HCT116 (cell line): ENCODE results near the gene FARP1. TPM values are rescaled to one million over a fixed set of nuclear protein-coding genes. Genes with fewer than 3 reads are reported as not detected.

Experiments
- ATAC-seq: fragments of 200-7000 bp; cut with Tn5 transposase; 2 replicates; pipeline ENCODE4 v1.9.1; 2020; ENCODE audit warnings: mild to moderate bottlenecking, moderate library complexity
- BruUV-seq: library from RNA; stranded (reverse); fragments of 400-500 nt; replicated peaks from 2 replicates; lab custom pipeline; 2021; lab: Mats Ljungman, UMichigan
- CTCF ChIA-PET: fragments of 300-600 bp; sonication (Branson Sonifier 250); formaldehyde crosslinking; loops from one replicate; lab custom pipeline; 2021; ENCODE audit warnings: antibody characterized with exemption; lab: Charles Lee
- POLR2A ChIA-PET: fragments of 300-600, 350-600 bp; sonication (Branson Sonifier 250); formaldehyde crosslinking; loops from one replicate; lab custom pipeline; 2021; ENCODE audit warnings: antibody characterized with exemption; lab: Charles Lee
- RAD21 ChIA-PET, 2 experiments: fragments of 300-600 bp; sonication (Branson Sonifier 250); formaldehyde crosslinking; loops; one replicate each; lab custom pipeline; 2023; ENCODE audit warnings: low total read pairs in 2 of 2; ENCODE audit not compliant: uncharacterized antibody in 2 of 2, unreplicated experiment in 2 of 2, low non-redundant PET in 1 of 2; lab: Charles Lee
- DNase-seq: peaks from one replicate; pipeline ENCODE4 v3.0.0-alpha.2; 2010; ENCODE audit warnings: low read depth, low spot score
- H2AFZ ChIP-seq: fragments of 200-600 bp; shearing (Covaris generic), sonication (generic); 2 replicates; pipeline ENCODE4 v1.6.1; 2017; ENCODE audit warnings: low read depth, mixed run types, mixed read lengths, antibody characterized with exemption, low read length; ENCODE audit not compliant: poor library complexity, severe bottlenecking
- H3K27ac ChIP-seq: 2 replicates; pipeline ENCODE4 v1.5.1; 2012; ENCODE audit warnings: low read depth, low read length
- H3K27me3 ChIP-seq: fragments of 200-600 bp; sonication (generic); 2 replicates; pipeline ENCODE4 v1.6.1; 2016; ENCODE audit warnings: mixed run types, low read length, mixed read lengths; ENCODE audit not compliant: insufficient read depth
- H3K36me3 ChIP-seq, 2 experiments: fragments of 200-500 bp in 1 of 2; fragments of 200-600 bp in 1 of 2; sonication (Bioruptor generic) in 1 of 2; sonication (generic) in 1 of 2; 2 replicates each; pipeline versions ENCODE4 v1.5.1 to v1.6.1; 2014 to 2016; ENCODE audit warnings: low read length in 2 of 2, inconsistent platforms in 1 of 2, mixed read lengths in 1 of 2, mixed run types in 1 of 2; ENCODE audit not compliant: insufficient read depth in 2 of 2, control insufficient read depth in 1 of 2
- H3K4me1 ChIP-seq, 2 experiments: fragments of 200-600 bp in 1 of 2; sonication (generic) in 1 of 2; 2 replicates each; pipeline versions ENCODE4 v1.5.1 to v1.6.1; 2012 to 2017; ENCODE audit warnings: low read length in 2 of 2, inconsistent platforms in 1 of 2, mild to moderate bottlenecking in 1 of 2, mixed read lengths in 1 of 2, mixed run types in 1 of 2, moderate library complexity in 1 of 2; ENCODE audit not compliant: insufficient read depth in 2 of 2, control insufficient read depth in 1 of 2
- H3K4me2 ChIP-seq: fragments of 200-600 bp; sonication (generic); 2 replicates; pipeline ENCODE4 v1.6.1; 2017; ENCODE audit warnings: mixed run types, low read length, mixed read lengths
- H3K4me3 ChIP-seq, 2 experiments: fragments of 200-600 bp in 1 of 2; sonication (generic) in 1 of 2; replicated peaks in 1 of 2; 2 replicates each; pipeline ENCODE4 v1.5.1; 2011 to 2016; ENCODE audit warnings: low read length in 2 of 2, control low read depth in 1 of 2, low read depth in 1 of 2, mild to moderate bottlenecking in 1 of 2, mixed read lengths in 1 of 2, mixed run types in 1 of 2
- H3K79me2 ChIP-seq: fragments of 200-600 bp; sonication (generic); 2 replicates; pipeline ENCODE4 v1.6.1; 2017; ENCODE audit warnings: mild to moderate bottlenecking, mixed run types, low read length, moderate library complexity, mixed read lengths; ENCODE audit not compliant: insufficient read depth
- H3K9ac ChIP-seq: fragments of 200-600 bp; sonication (generic); 2 replicates; pipeline ENCODE4 v1.6.1; 2016; ENCODE audit warnings: low read length, mixed read lengths
- H3K9me2 ChIP-seq: fragments of 200-600 bp; sonication (generic), shearing (Covaris generic); 2 replicates; pipeline ENCODE4 v1.6.1; 2017; ENCODE audit warnings: mixed run types, mild to moderate bottlenecking, moderate library complexity; ENCODE audit not compliant: insufficient read depth
- H3K9me3 ChIP-seq, 2 experiments: fragments of 200-500 bp in 1 of 2; fragments of 200-600 bp in 1 of 2; sonication (Bioruptor generic) in 1 of 2; sonication (generic) in 1 of 2; 2 replicates each; pipeline ENCODE4 v1.6.1; 2014 to 2017; ENCODE audit warnings: low read length in 2 of 2, mixed read lengths in 2 of 2, inconsistent platforms in 1 of 2, low read depth in 1 of 2, mild to moderate bottlenecking in 1 of 2, mixed run types in 1 of 2, moderate library complexity in 1 of 2; ENCODE audit not compliant: control insufficient read depth in 1 of 2, insufficient read depth in 1 of 2
- H4K20me1 ChIP-seq: fragments of 200-600 bp; sonication (generic), shearing (Covaris generic); 2 replicates; pipeline ENCODE4 v1.6.1; 2017; ENCODE audit warnings: mixed run types, mild to moderate bottlenecking, moderate library complexity; ENCODE audit not compliant: insufficient read depth
- CBX3 ChIP-seq: IDR thresholded peaks from 2 replicates; pipeline ENCODE4 v1.6.1; 2012; ENCODE audit warnings: low read depth
- CEBPB ChIP-seq: IDR thresholded peaks from 2 replicates; pipeline ENCODE4 v1.6.1; 2012; ENCODE audit warnings: low read depth
- EGR1 ChIP-seq: IDR thresholded peaks from 2 replicates; pipeline ENCODE4 v1.6.1; 2012; ENCODE audit warnings: low read depth
- ELF1 ChIP-seq: IDR thresholded peaks from 2 replicates; pipeline ENCODE4 v1.6.1; 2012; ENCODE audit warnings: low read depth, borderline replicate concordance
- EZH2 ChIP-seq: fragments of 200-600 bp; sonication (generic); IDR thresholded peaks from 2 replicates; pipeline ENCODE4 v1.6.1; 2017; ENCODE audit warnings: antibody characterized with exemption, mixed run types
- EZH2phosphoT487 ChIP-seq: fragments of 200-600 bp; IDR thresholded peaks from 2 replicates; pipeline ENCODE4 v1.6.1; 2018; ENCODE audit warnings: antibody characterized with exemption, borderline replicate concordance
- POLR2A ChIP-seq: IDR thresholded peaks from 2 replicates; pipeline ENCODE4 v1.7.0; 2011; ENCODE audit warnings: borderline replicate concordance; ENCODE audit not compliant: insufficient read depth, insufficient read length; ENCODE audit errors: extremely low read depth
- POLR2AphosphoS5 ChIP-seq: IDR thresholded peaks from 2 replicates; pipeline ENCODE4 v1.6.1; 2011; ENCODE audit warnings: mild to moderate bottlenecking, low read depth, low read length, moderate library complexity
- RAD21 ChIP-seq: IDR thresholded peaks from 2 replicates; pipeline ENCODE4 v1.6.1; 2012; ENCODE audit warnings: low read depth, mild to moderate bottlenecking
- SP1 ChIP-seq: IDR thresholded peaks from 2 replicates; pipeline ENCODE4 v1.6.1; 2012; ENCODE audit warnings: low read depth
- TCF7L2 ChIP-seq: IDR thresholded peaks from 2 replicates; pipeline ENCODE4 v1.7.0; 2011; ENCODE audit warnings: borderline replicate concordance, inconsistent platforms; ENCODE audit not compliant: insufficient read depth, insufficient read length; ENCODE audit errors: extremely low read depth
- ZFX ChIP-seq: fragments of 450-650 bp; IDR thresholded peaks from 2 replicates; pipeline ENCODE4 v1.6.1; 2017
- intact Hi-C: fragments of 100-400 bp; cut with micrococcal nuclease; formaldehyde crosslinking; loops from 2 replicates; pipeline ENCODE4 v1.10.0; 2022
- total RNA-seq: library from RNA; stranded (reverse); gene quantifications from one replicate; pipeline ENCODE4 v1.2.1, GENCODE V29; 2021; ENCODE audit not compliant: unreplicated experiment
- TF ChIP-seq, protein P1 (sequence below): IDR thresholded peaks from 2 replicates; pipeline ENCODE4 v1.6.1; 2011; ENCODE audit warnings: mild to moderate bottlenecking, low read length, moderate library complexity; ENCODE audit not compliant: insufficient replicate concordance; ENCODE audit errors: extremely low read depth
- TF ChIP-seq, protein P2 (sequence below): IDR thresholded peaks from 2 replicates; pipeline ENCODE4 v1.6.1; 2012
- TF ChIP-seq, protein P3 (sequence below): IDR thresholded peaks from 2 replicates; pipeline ENCODE4 v1.6.1; 2012; ENCODE audit warnings: low read depth
- TF ChIP-seq, protein P4 (sequence below): IDR thresholded peaks from 2 replicates; pipeline ENCODE4 v1.6.1; 2012

The FARP1 gene
- total RNA-seq, 1 experiment from 2014 or later, result 30.5 TPM

DNA sequence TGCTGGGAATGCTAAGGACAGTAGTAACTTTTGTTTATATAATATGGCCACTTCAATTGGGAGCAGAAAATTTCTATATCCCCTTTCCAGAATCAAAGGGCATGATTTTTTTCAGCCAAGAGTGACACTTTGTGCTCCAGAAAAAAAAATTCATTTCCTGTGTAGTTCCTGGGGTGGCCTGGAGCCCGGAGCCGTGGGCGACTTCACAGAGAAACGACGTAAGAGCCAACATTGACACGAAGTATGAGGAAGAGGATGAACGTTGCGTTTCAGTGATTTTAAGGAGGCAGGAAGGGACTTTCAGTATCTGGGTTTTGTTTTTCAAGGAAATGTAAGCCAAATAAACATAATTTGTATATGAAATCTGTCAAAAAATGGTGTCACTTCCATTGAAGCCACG lies 246.4 kb downstream of the FARP1 start:
- Histone ChIP-seq H3K4me2 (no peak overlapping the region), H3K27ac (no peak overlapping the region), H3K9me3 (no peaks in the 10 kb centered on the region), H4K20me1 (no peaks in the 10 kb centered on the region), H3K4me1 (no peaks in the 10 kb centered on the region), H3K9me2 (no peaks in the 10 kb centered on the region)
- POLR2A ChIA-PET, result no interaction called here
- no TSS peak for BruUV-seq
- ATAC-seq, result no peak
- TF ChIP-seq TCF7L2, result no peak
- no peak for TF ChIP-seq RAD21
- TF ChIP-seq POLR2A, result no peak
- TF ChIP-seq, protein P1, sequence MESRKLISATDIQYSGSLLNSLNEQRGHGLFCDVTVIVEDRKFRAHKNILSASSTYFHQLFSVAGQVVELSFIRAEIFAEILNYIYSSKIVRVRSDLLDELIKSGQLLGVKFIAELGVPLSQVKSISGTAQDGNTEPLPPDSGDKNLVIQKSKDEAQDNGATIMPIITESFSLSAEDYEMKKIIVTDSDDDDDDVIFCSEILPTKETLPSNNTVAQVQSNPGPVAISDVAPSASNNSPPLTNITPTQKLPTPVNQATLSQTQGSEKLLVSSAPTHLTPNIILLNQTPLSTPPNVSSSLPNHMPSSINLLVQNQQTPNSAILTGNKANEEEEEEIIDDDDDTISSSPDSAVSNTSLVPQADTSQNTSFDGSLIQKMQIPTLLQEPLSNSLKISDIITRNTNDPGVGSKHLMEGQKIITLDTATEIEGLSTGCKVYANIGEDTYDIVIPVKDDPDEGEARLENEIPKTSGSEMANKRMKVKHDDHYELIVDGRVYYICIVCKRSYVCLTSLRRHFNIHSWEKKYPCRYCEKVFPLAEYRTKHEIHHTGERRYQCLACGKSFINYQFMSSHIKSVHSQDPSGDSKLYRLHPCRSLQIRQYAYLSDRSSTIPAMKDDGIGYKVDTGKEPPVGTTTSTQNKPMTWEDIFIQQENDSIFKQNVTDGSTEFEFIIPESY, result no peak
- TF ChIP-seq EGR1, result no peak
- TF ChIP-seq, protein P2, sequence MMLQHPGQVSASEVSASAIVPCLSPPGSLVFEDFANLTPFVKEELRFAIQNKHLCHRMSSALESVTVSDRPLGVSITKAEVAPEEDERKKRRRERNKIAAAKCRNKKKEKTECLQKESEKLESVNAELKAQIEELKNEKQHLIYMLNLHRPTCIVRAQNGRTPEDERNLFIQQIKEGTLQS, result no peak
- no peak for TF ChIP-seq ELF1
- TF ChIP-seq, protein P3, sequence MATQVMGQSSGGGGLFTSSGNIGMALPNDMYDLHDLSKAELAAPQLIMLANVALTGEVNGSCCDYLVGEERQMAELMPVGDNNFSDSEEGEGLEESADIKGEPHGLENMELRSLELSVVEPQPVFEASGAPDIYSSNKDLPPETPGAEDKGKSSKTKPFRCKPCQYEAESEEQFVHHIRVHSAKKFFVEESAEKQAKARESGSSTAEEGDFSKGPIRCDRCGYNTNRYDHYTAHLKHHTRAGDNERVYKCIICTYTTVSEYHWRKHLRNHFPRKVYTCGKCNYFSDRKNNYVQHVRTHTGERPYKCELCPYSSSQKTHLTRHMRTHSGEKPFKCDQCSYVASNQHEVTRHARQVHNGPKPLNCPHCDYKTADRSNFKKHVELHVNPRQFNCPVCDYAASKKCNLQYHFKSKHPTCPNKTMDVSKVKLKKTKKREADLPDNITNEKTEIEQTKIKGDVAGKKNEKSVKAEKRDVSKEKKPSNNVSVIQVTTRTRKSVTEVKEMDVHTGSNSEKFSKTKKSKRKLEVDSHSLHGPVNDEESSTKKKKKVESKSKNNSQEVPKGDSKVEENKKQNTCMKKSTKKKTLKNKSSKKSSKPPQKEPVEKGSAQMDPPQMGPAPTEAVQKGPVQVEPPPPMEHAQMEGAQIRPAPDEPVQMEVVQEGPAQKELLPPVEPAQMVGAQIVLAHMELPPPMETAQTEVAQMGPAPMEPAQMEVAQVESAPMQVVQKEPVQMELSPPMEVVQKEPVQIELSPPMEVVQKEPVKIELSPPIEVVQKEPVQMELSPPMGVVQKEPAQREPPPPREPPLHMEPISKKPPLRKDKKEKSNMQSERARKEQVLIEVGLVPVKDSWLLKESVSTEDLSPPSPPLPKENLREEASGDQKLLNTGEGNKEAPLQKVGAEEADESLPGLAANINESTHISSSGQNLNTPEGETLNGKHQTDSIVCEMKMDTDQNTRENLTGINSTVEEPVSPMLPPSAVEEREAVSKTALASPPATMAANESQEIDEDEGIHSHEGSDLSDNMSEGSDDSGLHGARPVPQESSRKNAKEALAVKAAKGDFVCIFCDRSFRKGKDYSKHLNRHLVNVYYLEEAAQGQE, result no peak
- TF ChIP-seq SP1, result no peak
- no peak for TF ChIP-seq ZFX
- TF ChIP-seq EZH2phosphoT487, result no peak
- TF ChIP-seq EZH2, result no peak
- TF ChIP-seq CEBPB, result no peak
- TF ChIP-seq POLR2AphosphoS5, result no peak
- TF ChIP-seq, protein P4, sequence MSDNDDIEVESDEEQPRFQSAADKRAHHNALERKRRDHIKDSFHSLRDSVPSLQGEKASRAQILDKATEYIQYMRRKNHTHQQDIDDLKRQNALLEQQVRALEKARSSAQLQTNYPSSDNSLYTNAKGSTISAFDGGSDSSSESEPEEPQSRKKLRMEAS, result no peak
- TF ChIP-seq CBX3, result no peak
- TF ChIP-seq, all 23 proteins: peak for 0
- DNase-seq, result no peak
- Histone ChIP-seq H3K9ac (no peak overlapping the region), H2AFZ (no peak overlapping the region), H3K27me3 (no peaks in the 10 kb centered on the region), H3K36me3 (no peaks in the 10 kb centered on the region), H3K79me2 (no peaks in the 10 kb centered on the region), H3K4me3 (no peak overlapping the region)
- RAD21 ChIA-PET, result no interaction called here
- CTCF ChIA-PET, result no interaction called here
- intact Hi-C loops, result no loop called here
